GM19395 (cell line): ENCODE results near the gene EOLA1.
"Not testable (repeated sequence)": the region's sequence is repeated elsewhere in the genome, so short reads cannot be mapped to it uniquely, and the experiment has no call there.

Experiments used
- ATAC-seq: cut with Tn5 transposase; IDR thresholded peaks from one replicate; pipeline ENCODE4 v1.9.1; 2021; ENCODE audit warnings: mild to moderate bottlenecking, moderate library complexity; ENCODE audit not compliant: unreplicated experiment

Gene EOLA1

GRCh38 chrX:149513825-149514428 is 26.9 kb upstream of the EOLA1 start:
- ATAC-seq, result no peak

GRCh38 chrX:149515954-149516602 is 24.7 kb upstream of the EOLA1 start:
- no peak for ATAC-seq

GRCh38 chrX:149516604-149517003 is 24.2 kb upstream of the EOLA1 start:
- ATAC-seq, result no peak

GRCh38 chrX:149517308-149517707 is 23.5 kb upstream of the EOLA1 start:
- ATAC-seq, result no peak

- no peak for ATAC-seq
Measured at GRCh38 chrX:149518236-149518635, 22.6 kb upstream of the EOLA1 start.

- not testable (repeated sequence) for ATAC-seq
Measured at GRCh38 chrX:149520636-149521277, 20.1 kb upstream of the EOLA1 start.

DNA sequence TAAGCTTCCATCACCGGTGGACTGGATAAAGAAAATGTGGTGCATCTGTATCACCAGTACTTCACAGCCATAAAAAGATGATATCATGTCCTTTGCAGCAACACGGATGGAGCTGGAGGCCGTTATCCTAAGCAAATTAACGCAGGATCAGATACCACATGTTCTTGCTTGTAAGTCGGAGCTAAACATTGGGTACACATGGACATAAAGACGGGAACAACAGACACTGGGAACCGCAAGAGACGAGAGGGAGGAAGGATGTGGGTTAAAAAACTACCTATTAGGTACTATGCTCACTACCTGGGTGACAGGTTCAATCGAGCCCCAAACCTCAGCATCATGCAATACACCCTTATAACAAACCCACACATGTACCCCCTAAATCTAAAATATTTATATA is 19.4 kb upstream of the EOLA1 start:
- ATAC-seq, result no peak

DNA sequence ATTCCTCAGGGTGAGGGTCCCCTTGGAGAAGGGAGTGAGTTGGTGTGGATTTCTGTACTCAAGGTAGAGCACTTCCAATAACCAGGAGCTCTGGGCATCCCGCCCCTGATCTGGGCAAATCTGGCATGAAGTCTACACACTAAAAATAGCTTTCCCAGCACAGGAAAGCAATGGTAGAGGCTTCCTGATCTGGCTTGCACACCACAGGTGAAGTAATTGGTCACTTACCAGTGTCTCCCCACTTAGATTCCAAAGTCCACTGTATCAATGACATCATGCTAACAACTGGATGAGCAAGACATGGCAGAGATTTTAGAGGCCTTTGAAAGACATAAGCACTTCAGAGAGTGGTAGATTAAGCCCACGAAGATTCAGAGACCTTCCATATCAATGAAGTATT is 17.9 kb upstream of the EOLA1 start:
- no peak for ATAC-seq

GRCh38 chrX:149525389-149525788 is 15.4 kb upstream of the EOLA1 start:
- peak; percentile 91 for ATAC-seq

GRCh38 chrX:149525903-149526302 is 14.9 kb upstream of the EOLA1 start:
- peak; percentile 54 for ATAC-seq

GRCh38 chrX:149526318-149527033 is 14.3 kb upstream of the EOLA1 start:
- not testable (repeated sequence) for ATAC-seq

GRCh38 chrX:149527705-149528104 is 13.1 kb upstream of the EOLA1 start:
- ATAC-seq, result peak; percentile 22

DNA sequence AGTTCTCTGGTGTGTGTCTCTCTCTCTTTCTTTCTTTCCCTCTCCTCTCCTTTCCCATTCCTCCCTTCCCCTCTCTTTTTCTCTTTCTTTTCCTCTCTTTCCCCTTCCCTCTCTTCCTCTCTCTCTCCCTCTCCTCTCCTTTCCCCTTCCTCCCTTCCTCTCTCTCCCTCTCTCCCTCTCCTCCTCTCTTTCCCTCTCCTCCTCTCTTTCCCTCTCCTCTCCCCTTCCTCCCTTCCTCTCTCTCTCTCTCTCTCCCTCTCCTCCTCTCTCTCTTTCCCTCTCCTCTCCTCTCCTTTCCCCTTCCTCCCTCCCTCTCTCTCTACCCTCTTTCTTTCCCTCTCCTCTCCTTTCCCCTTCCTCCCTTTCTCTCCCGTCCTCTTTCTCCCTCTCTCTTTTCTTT is 12.4 kb upstream of the EOLA1 start:
- ATAC-seq, result no peak

- ATAC-seq, result peak; percentile 84
Measured at GRCh38 chrX:149531599-149531998, 9.2 kb upstream of the EOLA1 start.

- ATAC-seq, result not testable (repeated sequence)
Measured at GRCh38 chrX:149532868-149533267, 7.9 kb upstream of the EOLA1 start.

DNA sequence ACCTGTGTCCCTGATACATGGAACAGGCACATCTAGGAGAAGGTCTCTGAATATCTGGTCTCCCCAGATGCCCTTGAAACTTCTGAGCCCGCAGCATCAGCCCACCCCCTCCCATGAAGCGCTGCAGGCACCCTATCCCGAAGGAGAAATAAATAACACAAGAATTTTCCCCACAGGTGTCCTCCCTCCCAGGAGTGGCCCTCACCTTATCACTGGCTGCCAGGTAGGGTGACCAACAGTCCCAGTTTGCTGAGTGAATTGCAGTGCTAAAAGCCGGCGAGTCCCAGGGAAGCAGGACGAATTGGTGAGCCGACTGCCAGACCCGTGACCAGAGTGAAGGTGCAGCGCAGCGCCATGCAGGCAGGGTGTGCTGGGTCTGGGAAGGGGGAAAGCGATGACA is 6.8 kb upstream of the EOLA1 start:
- not testable (repeated sequence) for ATAC-seq

DNA sequence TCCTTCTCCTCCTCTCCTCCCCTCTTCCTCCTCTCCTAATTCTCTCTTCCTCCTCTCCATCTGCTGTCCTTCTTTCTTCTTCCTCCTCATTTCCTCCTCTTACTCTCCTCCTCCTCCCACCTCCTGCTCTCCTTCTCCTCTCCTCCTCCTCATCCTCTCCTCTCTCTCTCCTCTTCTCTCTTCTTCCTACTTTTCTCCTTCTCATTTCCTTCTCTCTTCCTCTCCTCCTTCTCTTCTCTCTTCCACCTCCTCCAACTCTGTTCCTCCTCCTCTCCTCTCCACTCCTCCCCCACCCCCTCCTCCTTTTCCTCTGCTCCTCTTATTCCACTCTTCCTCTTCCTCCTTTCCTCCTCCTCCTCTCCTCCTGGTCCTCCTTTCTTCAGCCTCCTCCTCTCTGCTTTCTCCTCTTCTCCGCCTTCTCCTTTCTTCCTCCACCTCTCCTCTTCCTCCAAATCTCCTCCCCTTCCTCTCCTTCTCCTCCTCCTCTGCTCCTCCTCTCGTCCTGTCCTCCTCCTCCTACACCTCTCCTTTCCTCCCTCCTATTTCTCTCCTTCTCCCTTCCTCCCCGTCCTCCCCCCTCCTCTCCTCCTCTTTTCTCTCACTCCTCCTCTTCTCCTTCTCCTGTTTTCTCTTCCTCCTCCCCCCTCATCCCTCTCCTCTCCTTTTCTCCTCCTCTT is 5.7 kb upstream of the EOLA1 start:
- ATAC-seq, result not testable (repeated sequence)

DNA sequence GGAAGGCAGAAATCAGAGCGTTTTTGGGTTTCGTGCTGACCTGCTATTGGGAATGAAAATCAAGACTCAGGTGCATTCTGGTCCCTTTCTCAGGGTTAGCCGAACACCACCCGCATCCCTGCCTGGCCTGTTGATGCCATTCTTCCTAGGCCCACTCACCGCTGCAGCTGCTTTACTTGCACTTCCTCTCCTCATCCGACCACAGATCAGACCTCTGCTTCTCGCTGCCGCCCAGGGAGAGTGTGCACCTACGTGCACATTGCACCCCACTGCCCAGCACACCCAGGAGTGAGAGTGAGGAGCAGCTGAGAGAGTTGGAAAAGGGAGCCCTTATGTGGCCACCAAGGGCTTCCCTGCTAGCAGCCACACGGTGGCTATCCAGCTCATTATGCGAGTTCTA is 3.3 kb upstream of the EOLA1 start:
- ATAC-seq, result not testable (repeated sequence)

DNA sequence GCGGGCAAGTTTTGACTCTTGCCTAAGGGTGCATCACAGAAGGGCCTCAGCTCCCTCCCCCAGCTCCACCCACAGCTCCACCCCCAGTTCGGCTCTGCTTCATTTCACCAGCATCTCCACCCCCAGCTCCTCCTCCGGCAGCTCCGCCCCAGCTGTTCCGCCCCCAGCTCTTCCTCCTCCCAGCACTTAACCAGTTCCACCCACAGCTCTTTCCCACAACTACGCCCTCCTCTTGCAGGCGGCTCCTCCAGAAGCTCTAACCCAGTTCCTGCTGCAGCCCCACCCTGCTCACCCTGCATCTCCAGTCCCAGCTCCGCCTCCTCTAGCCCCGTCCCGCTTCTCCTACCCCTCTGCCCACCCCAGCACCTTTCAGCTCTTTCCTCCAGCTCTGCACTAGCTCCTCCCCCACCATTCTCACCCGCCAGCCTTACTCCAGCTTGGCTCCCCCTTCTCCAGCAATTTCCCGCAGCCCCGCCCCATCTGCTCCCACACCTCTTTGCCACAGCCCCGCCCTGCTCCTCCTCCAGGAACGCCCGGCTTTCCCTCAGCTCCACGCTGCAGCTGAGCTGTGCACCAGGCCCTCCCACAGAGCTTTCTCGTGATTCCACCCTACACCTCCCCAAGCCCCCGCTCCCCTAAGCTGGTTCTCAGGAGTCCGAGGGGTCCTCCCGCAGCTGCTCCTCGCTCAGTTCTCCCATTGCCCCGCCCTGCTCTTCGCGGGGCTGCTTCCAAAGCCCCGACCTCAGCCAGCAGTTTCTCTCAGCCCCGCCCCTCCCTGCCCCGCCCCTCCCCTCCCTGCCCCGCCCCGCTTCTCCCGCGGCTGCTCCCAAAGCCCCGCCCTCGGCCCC is 1.3 kb upstream of the EOLA1 start:
- peak; percentile 48 for ATAC-seq

GRCh38 chrX:149540131-149540620 is 636 bp upstream of the EOLA1 start:
- peak; percentile 1 for ATAC-seq
